ENCODE measurements around the gene HSPA1L. TPM values are rescaled to one million over a fixed set of nuclear protein-coding genes. Genes with fewer than 3 reads are reported as not detected.

The HSPA1L gene
- total and polyA plus RNA-seq, 2 experiments from 2014 or later: 0.44 to 0.83 TPM

GRCh38 chr6:31776989-31777666 is 38.0 kb downstream of the HSPA1L start, which contains the start of gene VWA7:
Gene VWA7 (minus strand): TSS chr6:31777328. CDS start chr6:31776779, 549 bp downstream.
- Mint-ChIP-seq H3K27me3 (ENCODE audit: insufficient read depth, low read depth, poor library complexity) (peaks cover 23% of the 10 kb centered on the region), H3K27ac (peak within 1 kb of the TSS; percentile 45; the same call in 1 of the 2 replicates), H3K9me3 (no peaks in the 10 kb centered on the region), H3K4me3 (no peak within 1 kb of the TSS), H3K36me3 (ENCODE audit: low read depth) (peaks cover 23% of the 10 kb centered on the region), H3K4me1 (no peaks in the 10 kb centered on the region)
- Histone ChIP-seq H3K27ac (ENCODE audit: low read depth) (peak within 1 kb of the TSS; percentile 72; the same call in 1 of the 2 replicates), H3K36me3 (ENCODE audit: insufficient read depth) (no peaks in the 10 kb centered on the region), H3K9me2 (ENCODE audit: insufficient read depth) (no peaks in the 10 kb centered on the region), H2AFZ (no peak within 1 kb of the TSS), H3K4me1 (ENCODE audit: insufficient read depth) (no peaks in the 10 kb centered on the region), H3K27me3 (ENCODE audit: insufficient read depth) (no peaks in the 10 kb centered on the region), H3K4me3 (no peak within 1 kb of the TSS), H3K4me2 (0 out of 2 replicates have a peak within 1 kb of the TSS, but pooled peaks have one; percentile 20), H3K79me2 (replicated peaks; ENCODE audit: insufficient read depth) (no peaks in the 10 kb centered on the region), H4K20me1 (replicated peaks; ENCODE audit: insufficient read depth) (no peaks in the 10 kb centered on the region; the same call in 1 of the 2 replicates), H3F3A (replicated peaks; ENCODE audit: low read depth) (peaks cover 4% of the 10 kb centered on the region; the same call in 1 of the 2 replicates)
- ATAC-seq (peak; percentile 38), DNase-seq (ENCODE audit: low spot score) (peak; percentile 39)
- no peak for TF ChIP-seq EZH2phosphoT487 (IDR thresholded peaks at IDR 0.05; ENCODE audit: unreplicated experiment)
- TF ChIP-seq CREB1 (CRISPR knock-in tag; IDR thresholded peaks at IDR 0.05; ENCODE audit: low read depth): peak; percentile 54; the same call in 1 of the 2 replicates
- no peak for TF ChIP-seq EZH2 (IDR thresholded peaks at IDR 0.05; ENCODE audit: low read depth, unreplicated experiment)
- no peak for TF ChIP-seq ETS1 (IDR thresholded peaks at IDR 0.05)
- TF ChIP-seq ZNF331 (CRISPR knock-in tag; IDR thresholded peaks at IDR 0.05; ENCODE audit: low read depth): no peak
- no peak for TF ChIP-seq ZNF114 (CRISPR knock-in tag; IDR thresholded peaks at IDR 0.05)
- TF ChIP-seq JUNB (IDR thresholded peaks at IDR 0.05; ENCODE audit: unreplicated experiment): no peak
- TF ChIP-seq CTCF (conservative IDR thresholded peaks at IDR 0.05; ENCODE audit: low read depth in 2 of 2): no peak
- no peak for TF ChIP-seq STAT1 (IDR thresholded peaks at IDR 0.05; ENCODE audit: unreplicated experiment)
- TF ChIP-seq, protein P1, sequence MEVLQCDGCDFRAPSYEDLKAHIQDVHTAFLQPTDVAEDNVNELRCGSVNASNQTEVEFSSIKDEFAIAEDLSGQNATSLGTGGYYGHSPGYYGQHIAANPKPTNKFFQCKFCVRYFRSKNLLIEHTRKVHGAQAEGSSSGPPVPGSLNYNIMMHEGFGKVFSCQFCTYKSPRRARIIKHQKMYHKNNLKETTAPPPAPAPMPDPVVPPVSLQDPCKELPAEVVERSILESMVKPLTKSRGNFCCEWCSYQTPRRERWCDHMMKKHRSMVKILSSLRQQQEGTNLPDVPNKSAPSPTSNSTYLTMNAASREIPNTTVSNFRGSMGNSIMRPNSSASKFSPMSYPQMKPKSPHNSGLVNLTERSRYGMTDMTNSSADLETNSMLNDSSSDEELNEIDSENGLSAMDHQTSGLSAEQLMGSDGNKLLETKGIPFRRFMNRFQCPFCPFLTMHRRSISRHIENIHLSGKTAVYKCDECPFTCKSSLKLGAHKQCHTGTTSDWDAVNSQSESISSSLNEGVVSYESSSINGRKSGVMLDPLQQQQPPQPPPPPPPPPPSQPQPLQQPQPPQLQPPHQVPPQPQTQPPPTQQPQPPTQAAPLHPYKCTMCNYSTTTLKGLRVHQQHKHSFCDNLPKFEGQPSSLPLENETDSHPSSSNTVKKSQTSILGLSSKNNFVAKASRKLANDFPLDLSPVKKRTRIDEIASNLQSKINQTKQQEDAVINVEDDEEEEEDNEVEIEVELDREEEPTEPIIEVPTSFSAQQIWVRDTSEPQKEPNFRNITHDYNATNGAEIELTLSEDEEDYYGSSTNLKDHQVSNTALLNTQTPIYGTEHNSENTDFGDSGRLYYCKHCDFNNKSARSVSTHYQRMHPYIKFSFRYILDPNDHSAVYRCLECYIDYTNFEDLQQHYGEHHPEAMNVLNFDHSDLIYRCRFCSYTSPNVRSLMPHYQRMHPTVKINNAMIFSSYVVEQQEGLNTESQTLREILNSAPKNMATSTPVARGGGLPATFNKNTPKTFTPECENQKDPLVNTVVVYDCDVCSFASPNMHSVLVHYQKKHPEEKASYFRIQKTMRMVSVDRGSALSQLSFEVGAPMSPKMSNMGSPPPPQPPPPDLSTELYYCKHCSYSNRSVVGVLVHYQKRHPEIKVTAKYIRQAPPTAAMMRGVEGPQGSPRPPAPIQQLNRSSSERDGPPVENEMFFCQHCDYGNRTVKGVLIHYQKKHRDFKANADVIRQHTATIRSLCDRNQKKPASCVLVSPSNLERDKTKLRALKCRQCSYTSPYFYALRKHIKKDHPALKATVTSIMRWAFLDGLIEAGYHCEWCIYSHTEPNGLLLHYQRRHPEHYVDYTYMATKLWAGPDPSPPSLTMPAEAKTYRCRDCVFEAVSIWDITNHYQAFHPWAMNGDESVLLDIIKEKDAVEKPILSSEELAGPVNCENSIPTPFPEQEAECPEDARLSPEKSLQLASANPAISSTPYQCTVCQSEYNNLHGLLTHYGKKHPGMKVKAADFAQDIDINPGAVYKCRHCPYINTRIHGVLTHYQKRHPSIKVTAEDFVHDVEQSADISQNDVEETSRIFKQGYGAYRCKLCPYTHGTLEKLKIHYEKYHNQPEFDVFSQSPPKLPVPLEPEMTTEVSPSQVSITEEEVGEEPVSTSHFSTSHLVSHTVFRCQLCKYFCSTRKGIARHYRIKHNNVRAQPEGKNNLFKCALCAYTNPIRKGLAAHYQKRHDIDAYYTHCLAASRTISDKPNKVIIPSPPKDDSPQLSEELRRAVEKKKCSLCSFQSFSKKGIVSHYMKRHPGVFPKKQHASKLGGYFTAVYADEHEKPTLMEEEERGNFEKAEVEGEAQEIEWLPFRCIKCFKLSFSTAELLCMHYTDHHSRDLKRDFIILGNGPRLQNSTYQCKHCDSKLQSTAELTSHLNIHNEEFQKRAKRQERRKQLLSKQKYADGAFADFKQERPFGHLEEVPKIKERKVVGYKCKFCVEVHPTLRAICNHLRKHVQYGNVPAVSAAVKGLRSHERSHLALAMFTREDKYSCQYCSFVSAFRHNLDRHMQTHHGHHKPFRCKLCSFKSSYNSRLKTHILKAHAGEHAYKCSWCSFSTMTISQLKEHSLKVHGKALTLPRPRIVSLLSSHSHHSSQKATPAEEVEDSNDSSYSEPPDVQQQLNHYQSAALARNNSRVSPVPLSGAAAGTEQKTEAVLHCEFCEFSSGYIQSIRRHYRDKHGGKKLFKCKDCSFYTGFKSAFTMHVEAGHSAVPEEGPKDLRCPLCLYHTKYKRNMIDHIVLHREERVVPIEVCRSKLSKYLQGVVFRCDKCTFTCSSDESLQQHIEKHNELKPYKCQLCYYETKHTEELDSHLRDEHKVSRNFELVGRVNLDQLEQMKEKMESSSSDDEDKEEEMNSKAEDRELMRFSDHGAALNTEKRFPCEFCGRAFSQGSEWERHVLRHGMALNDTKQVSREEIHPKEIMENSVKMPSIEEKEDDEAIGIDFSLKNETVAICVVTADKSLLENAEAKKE (CRISPR knock-in tag; IDR thresholded peaks at IDR 0.05): no peak
- TF ChIP-seq POLR2AphosphoS5 (IDR thresholded peaks at IDR 0.05; ENCODE audit: low read depth): peak; percentile 48

All from GM23338 (cell line).